ENCODE results near the gene SLC22A2.

SLC22A2 gene

GRCh38 chr6:160278786-160279310, 20.2 kb upstream of the SLC22A2 start:
- no peaks in the 10 kb centered on the region for H3K36me3 Mint-ChIP-seq
- H3K4me1 Mint-ChIP-seq (ENCODE audit: low read depth), result no peaks in the 10 kb centered on the region
- no peak overlapping the region for H3K4me3 Mint-ChIP-seq
- no peaks in the 10 kb centered on the region for H3K9me3 Mint-ChIP-seq (ENCODE audit: low read depth)
- no peak overlapping the region for H3K27ac Mint-ChIP-seq
- peaks cover 6% of the 10 kb centered on the region for H3K27me3 Mint-ChIP-seq

- Mint-ChIP-seq H3K27me3 (peaks cover 6% of the 10 kb centered on the region), H3K4me1 (ENCODE audit: low read depth) (no peaks in the 10 kb centered on the region), H3K4me3 (no peak overlapping the region), H3K9me3 (ENCODE audit: low read depth) (no peaks in the 10 kb centered on the region), H3K36me3 (no peaks in the 10 kb centered on the region), H3K27ac (no peak overlapping the region)
Observed at GRCh38 chr6:160278311-160278710, 19.7 kb upstream of the SLC22A2 start.

GRCh38 chr6:160277546-160277945, 18.9 kb upstream of the SLC22A2 start:
- Mint-ChIP-seq H3K4me1 (ENCODE audit: low read depth) (no peaks in the 10 kb centered on the region), H3K9me3 (ENCODE audit: low read depth) (no peaks in the 10 kb centered on the region), H3K27ac (no peak overlapping the region), H3K36me3 (no peaks in the 10 kb centered on the region), H3K4me3 (no peak overlapping the region), H3K27me3 (no peaks in the 10 kb centered on the region)

- no peak overlapping the region for H3K27ac Mint-ChIP-seq
- no peaks in the 10 kb centered on the region for H3K36me3 Mint-ChIP-seq
- H3K9me3 Mint-ChIP-seq (ENCODE audit: low read depth), result no peaks in the 10 kb centered on the region
- no peaks in the 10 kb centered on the region for H3K27me3 Mint-ChIP-seq
- no peaks in the 10 kb centered on the region for H3K4me1 Mint-ChIP-seq (ENCODE audit: low read depth)
- H3K4me3 Mint-ChIP-seq, result no peak overlapping the region
Observed at GRCh38 chr6:160277144-160277543, 18.5 kb upstream of the SLC22A2 start.

GRCh38 chr6:160276126-160276525, 17.5 kb upstream of the SLC22A2 start:
- no peaks in the 10 kb centered on the region for H3K36me3 Mint-ChIP-seq
- H3K4me3 Mint-ChIP-seq, result no peak overlapping the region
- H3K4me1 Mint-ChIP-seq (ENCODE audit: low read depth), result no peaks in the 10 kb centered on the region
- H3K27me3 Mint-ChIP-seq, result peaks cover 2% of the 10 kb centered on the region
- H3K27ac Mint-ChIP-seq, result no peak overlapping the region
- no peaks in the 10 kb centered on the region for H3K9me3 Mint-ChIP-seq (ENCODE audit: low read depth)

- H3K4me1 Mint-ChIP-seq (ENCODE audit: low read depth), result no peaks in the 10 kb centered on the region
- H3K27me3 Mint-ChIP-seq, result peaks cover 2% of the 10 kb centered on the region
- H3K27ac Mint-ChIP-seq, result no peak overlapping the region
- H3K9me3 Mint-ChIP-seq (ENCODE audit: low read depth), result no peaks in the 10 kb centered on the region
- no peak overlapping the region for H3K4me3 Mint-ChIP-seq
- no peaks in the 10 kb centered on the region for H3K36me3 Mint-ChIP-seq
Observed at GRCh38 chr6:160275511-160276003, 16.9 kb upstream of the SLC22A2 start.

GRCh38 chr6:160274871-160275510, 16.4 kb upstream of the SLC22A2 start:
- Mint-ChIP-seq H3K4me3 (no peak overlapping the region), H3K27me3 (peaks cover 2% of the 10 kb centered on the region), H3K9me3 (ENCODE audit: low read depth) (no peaks in the 10 kb centered on the region), H3K4me1 (ENCODE audit: low read depth) (no peaks in the 10 kb centered on the region), H3K27ac (no peak overlapping the region), H3K36me3 (no peaks in the 10 kb centered on the region)

- H3K27ac Mint-ChIP-seq, result no peak overlapping the region
- no peaks in the 10 kb centered on the region for H3K36me3 Mint-ChIP-seq
- no peak overlapping the region for H3K4me3 Mint-ChIP-seq
- no peaks in the 10 kb centered on the region for H3K9me3 Mint-ChIP-seq (ENCODE audit: low read depth)
- H3K27me3 Mint-ChIP-seq, result peaks cover 2% of the 10 kb centered on the region
- no peaks in the 10 kb centered on the region for H3K4me1 Mint-ChIP-seq (ENCODE audit: low read depth)
Observed at GRCh38 chr6:160273750-160274149, 15.1 kb upstream of the SLC22A2 start.

GRCh38 chr6:160273196-160273595, 14.6 kb upstream of the SLC22A2 start:
- Mint-ChIP-seq H3K27ac (no peak overlapping the region), H3K4me1 (ENCODE audit: low read depth) (no peaks in the 10 kb centered on the region), H3K36me3 (no peaks in the 10 kb centered on the region), H3K27me3 (peaks cover 2% of the 10 kb centered on the region), H3K9me3 (ENCODE audit: low read depth) (no peaks in the 10 kb centered on the region), H3K4me3 (no peak overlapping the region)

GRCh38 chr6:160272707-160273106, 14.1 kb upstream of the SLC22A2 start:
- no peaks in the 10 kb centered on the region for H3K36me3 Mint-ChIP-seq
- no peak overlapping the region for H3K4me3 Mint-ChIP-seq
- no peaks in the 10 kb centered on the region for H3K9me3 Mint-ChIP-seq (ENCODE audit: low read depth)
- H3K27ac Mint-ChIP-seq, result no peak overlapping the region
- H3K27me3 Mint-ChIP-seq, result peaks cover 2% of the 10 kb centered on the region
- H3K4me1 Mint-ChIP-seq (ENCODE audit: low read depth), result no peaks in the 10 kb centered on the region

- H3K9me3 Mint-ChIP-seq (ENCODE audit: low read depth), result no peaks in the 10 kb centered on the region
- no peaks in the 10 kb centered on the region for H3K36me3 Mint-ChIP-seq
- no peak overlapping the region for H3K4me3 Mint-ChIP-seq
- no peaks in the 10 kb centered on the region for H3K4me1 Mint-ChIP-seq (ENCODE audit: low read depth)
- no peak overlapping the region for H3K27ac Mint-ChIP-seq
- peaks cover 2% of the 10 kb centered on the region for H3K27me3 Mint-ChIP-seq
Observed at GRCh38 chr6:160270347-160270746, 11.7 kb upstream of the SLC22A2 start.

GRCh38 chr6:160269771-160270170, 11.2 kb upstream of the SLC22A2 start:
- Mint-ChIP-seq H3K9me3 (ENCODE audit: low read depth) (no peaks in the 10 kb centered on the region), H3K27ac (no peak overlapping the region), H3K4me3 (no peak overlapping the region), H3K4me1 (ENCODE audit: low read depth) (no peaks in the 10 kb centered on the region), H3K36me3 (no peaks in the 10 kb centered on the region), H3K27me3 (peaks cover 2% of the 10 kb centered on the region)

GRCh38 chr6:160269023-160269521, 10.5 kb upstream of the SLC22A2 start:
- peaks cover 2% of the 10 kb centered on the region for H3K27me3 Mint-ChIP-seq
- H3K36me3 Mint-ChIP-seq, result no peaks in the 10 kb centered on the region
- no peaks in the 10 kb centered on the region for H3K4me1 Mint-ChIP-seq (ENCODE audit: low read depth)
- no peaks in the 10 kb centered on the region for H3K9me3 Mint-ChIP-seq (ENCODE audit: low read depth)
- H3K27ac Mint-ChIP-seq, result no peak overlapping the region
- no peak overlapping the region for H3K4me3 Mint-ChIP-seq

- Mint-ChIP-seq H3K27me3 (peaks cover 2% of the 10 kb centered on the region), H3K36me3 (no peaks in the 10 kb centered on the region), H3K4me3 (no peak overlapping the region), H3K4me1 (ENCODE audit: low read depth) (no peaks in the 10 kb centered on the region), H3K9me3 (ENCODE audit: low read depth) (no peaks in the 10 kb centered on the region), H3K27ac (no peak overlapping the region)
Observed at GRCh38 chr6:160267102-160267501, 8.5 kb upstream of the SLC22A2 start.

GRCh38 chr6:160265869-160266476, 7.4 kb upstream of the SLC22A2 start:
- no peaks in the 10 kb centered on the region for H3K9me3 Mint-ChIP-seq (ENCODE audit: low read depth)
- H3K4me1 Mint-ChIP-seq (ENCODE audit: low read depth), result no peaks in the 10 kb centered on the region
- H3K27me3 Mint-ChIP-seq, result no peaks in the 10 kb centered on the region
- no peak overlapping the region for H3K27ac Mint-ChIP-seq
- no peak overlapping the region for H3K4me3 Mint-ChIP-seq
- H3K36me3 Mint-ChIP-seq, result no peaks in the 10 kb centered on the region

All from activated naive CD8-positive, alpha-beta T cell (primary cell).